PC-3 (cell line): Measurements from ENCODE around the gene CDIP1. TPM values are rescaled to one million over a fixed set of nuclear protein-coding genes. Genes with fewer than 3 reads are reported as not detected.
A peak's percentile ranks its signal among the peaks of the same experiment; 100 is the strongest.

Experiments
- ATAC-seq: fragments of 200-7000 bp; cut with Tn5 transposase; 2 replicates; pipeline ENCODE4 v1.9.1; 2020; ENCODE audit warnings: mild to moderate bottlenecking, moderate library complexity
- BruUV-seq: library from RNA; stranded (reverse); fragments of 400-500 nt; replicated peaks from 2 replicates; lab custom pipeline; 2021; lab: Mats Ljungman, UMichigan
- CTCF ChIA-PET: fragments of 300-600 bp; sonication (Branson Sonifier 250); formaldehyde crosslinking; loops from one replicate; lab custom pipeline; 2022; ENCODE audit warnings: antibody characterized with exemption; lab: Charles Lee
- POLR2A ChIA-PET: fragments of 300-600 bp; sonication (Branson Sonifier 250); formaldehyde crosslinking; loops from one replicate; lab custom pipeline; 2022; ENCODE audit warnings: antibody characterized with exemption; ENCODE audit not compliant: unreplicated experiment; lab: Charles Lee
- DNase-seq: peaks from one replicate; pipeline ENCODE4 v3.0.0-alpha.2; 2015
- H2AFZ ChIP-seq: fragments of 300-600 bp; sonication (generic); 2 replicates; pipeline ENCODE4 v1.6.0; 2016; ENCODE audit warnings: antibody characterized with exemption, low read length
- H3F3A ChIP-seq: fragments of 300-600 bp; sonication (generic); one replicate; pipeline ENCODE4 v1.6.0; 2017; ENCODE audit warnings: antibody characterized with exemption, low read length, control low read depth, mild to moderate bottlenecking; ENCODE audit not compliant: unreplicated experiment
- H3K27ac ChIP-seq: fragments of 300-600 bp; sonication (generic); 2 replicates; pipeline ENCODE4 v1.5.1; 2016; ENCODE audit warnings: mild to moderate bottlenecking, low read length
- H3K27me3 ChIP-seq: fragments of 300-600 bp; sonication (generic); 2 replicates; pipeline ENCODE4 v1.6.1; 2016; ENCODE audit warnings: low read length, mixed read lengths
- H3K36me3 ChIP-seq: fragments of 300-600 bp; sonication (generic); 2 replicates; pipeline ENCODE4 v1.6.1; 2016; ENCODE audit warnings: low read depth, mixed run types, low read length, mixed read lengths
- H3K4me1 ChIP-seq: fragments of 300-600 bp; sonication (generic); 2 replicates; pipeline ENCODE4 v1.5.1; 2016; ENCODE audit warnings: low read length; ENCODE audit not compliant: insufficient read depth
- H3K4me2 ChIP-seq: fragments of 300-600 bp; sonication (generic); 2 replicates; pipeline ENCODE4 v1.6.0; 2016; ENCODE audit warnings: low read length
- H3K4me3 ChIP-seq: fragments of 300-600 bp; sonication (generic); 2 replicates; pipeline ENCODE4 v1.5.1; 2016; ENCODE audit warnings: mild to moderate bottlenecking, low read length, mixed read lengths
- H3K79me2 ChIP-seq: fragments of 300-600 bp; sonication (generic); 2 replicates; pipeline ENCODE4 v1.6.1; 2017; ENCODE audit warnings: low read length, mixed read lengths
- H3K9ac ChIP-seq: fragments of 300-600 bp; sonication (generic); 2 replicates; pipeline ENCODE4 v1.6.0; 2016; ENCODE audit warnings: mild to moderate bottlenecking, low read length
- H3K9me2 ChIP-seq: fragments of 300-600 bp; sonication (generic); replicated peaks from 2 replicates; pipeline ENCODE4 v1.6.1; 2016; ENCODE audit warnings: mixed run types, low read length, mixed read lengths
- H3K9me3 ChIP-seq: fragments of 300-600 bp; sonication (generic); 2 replicates; pipeline ENCODE4 v1.6.1; 2016; ENCODE audit warnings: low read length, mixed read lengths
- H4K20me1 ChIP-seq: fragments of 300-600 bp; sonication (generic); 2 replicates; pipeline ENCODE4 v1.6.1; 2016; ENCODE audit warnings: low read length, mixed read lengths
- CTCF ChIP-seq: fragments of 300-600 bp; sonication (generic); conservative IDR thresholded peaks from 2 replicates; pipeline ENCODE4 v1.5.1; 2017; ENCODE audit warnings: antibody characterized with exemption, low read depth, mild to moderate bottlenecking, low read length
- EZH2 ChIP-seq: fragments of 300-600 bp; sonication (generic); IDR thresholded peaks from one replicate; pipeline ENCODE4 v1.6.1; 2017; ENCODE audit warnings: antibody characterized with exemption, mild to moderate bottlenecking, low read length; ENCODE audit not compliant: unreplicated experiment
- EZH2phosphoT487 ChIP-seq: fragments of 300-600 bp; sonication (generic); IDR thresholded peaks from 2 replicates; pipeline ENCODE4 v1.6.1; 2018; ENCODE audit warnings: mild to moderate bottlenecking, antibody characterized with exemption, low read length, borderline replicate concordance
- intact Hi-C: fragments of 100-400 bp; cut with micrococcal nuclease; formaldehyde crosslinking; loops from 2 replicates; pipeline ENCODE4 v1.9.0; 2023
- total RNA-seq: library from RNA; depleted of rRNA; stranded (reverse); fragments of >200 nt; gene quantifications from 2 replicates; pipeline ENCODE4 v1.2.3, GENCODE V29; 2014

The CDIP1 gene
- total RNA-seq, 1 experiment from 2014 or later = 8.7 TPM

GRCh38 chr16:4513086-4513860 is 25.3 kb downstream of the CDIP1 start:
- Histone ChIP-seq H3K4me1 (no peaks in the 10 kb centered on the region), H3K4me2 (no peak overlapping the region), H3K9ac (no peak overlapping the region), H3K27ac (no peak overlapping the region), H3K36me3 (no peaks in the 10 kb centered on the region; the same call in 1 of the 2 replicates), H4K20me1 (no peaks in the 10 kb centered on the region), H2AFZ (no peak overlapping the region), H3K79me2 (no peaks in the 10 kb centered on the region), H3K4me3 (no peak overlapping the region), H3K9me2 (no peaks in the 10 kb centered on the region), H3K9me3 (no peaks in the 10 kb centered on the region), H3F3A (no peaks in the 10 kb centered on the region), H3K27me3 (no peaks in the 10 kb centered on the region)
- TF ChIP-seq EZH2phosphoT487 = no peak
- POLR2A ChIA-PET = no interaction called here
- intact Hi-C loops = no loop called here
- BruUV-seq = no TSS peak
- CTCF ChIA-PET = no interaction called here
- DNase-seq (no peak), ATAC-seq (no peak)

GRCh38 chr16:4512473-4512872 is 26.1 kb downstream of the CDIP1 start:
- no TSS peak for BruUV-seq
- CTCF ChIA-PET = no interaction called here

GRCh38 chr16:4511441-4512082 is 27.0 kb downstream of the CDIP1 start:
- ChIA-PET POLR2A (no interaction called here), CTCF (no interaction called here)
- Histone ChIP-seq H3K9me2 (no peaks in the 10 kb centered on the region), H3F3A (no peaks in the 10 kb centered on the region), H3K27ac (no peak overlapping the region), H3K9ac (no peak overlapping the region), H3K27me3 (no peaks in the 10 kb centered on the region), H2AFZ (no peak overlapping the region), H3K79me2 (no peaks in the 10 kb centered on the region), H3K4me2 (no peak overlapping the region), H4K20me1 (no peaks in the 10 kb centered on the region), H3K36me3 (peaks cover 4% of the 10 kb centered on the region; the same call in 1 of the 2 replicates), H3K4me1 (no peaks in the 10 kb centered on the region), H3K9me3 (no peaks in the 10 kb centered on the region), H3K4me3 (no peak overlapping the region)
- peak; percentile 44 for DNase-seq
- peak; percentile 78 for ATAC-seq
- TF ChIP-seq EZH2 (no peak), CTCF (peak; percentile 51), EZH2phosphoT487 (no peak)
- no TSS peak for BruUV-seq
- intact Hi-C loops = no loop called here

More at GRCh38 chr16:4512473-4512872, 26.1 kb downstream of the CDIP1 start:
- no peaks in the 10 kb centered on the region for H3K27me3 ChIP-seq
- H3K9me2 ChIP-seq = no peaks in the 10 kb centered on the region
- H3K4me3 ChIP-seq = no peak overlapping the region
- no peak overlapping the region for H3K9ac ChIP-seq
- no peak overlapping the region for H2AFZ ChIP-seq
- H3K9me3 ChIP-seq = no peaks in the 10 kb centered on the region
- no peak for TF ChIP-seq EZH2
- H3K79me2 ChIP-seq = no peaks in the 10 kb centered on the region
- no peaks in the 10 kb centered on the region for H3K4me1 ChIP-seq
- no peaks in the 10 kb centered on the region for H3F3A ChIP-seq
- intact Hi-C loops = no loop called here
- no peak for ATAC-seq
- no peak overlapping the region for H3K27ac ChIP-seq
- peaks cover 4% of the 10 kb centered on the region; the same call in 1 of the 2 replicates for H3K36me3 ChIP-seq
- no peak for DNase-seq
- POLR2A ChIA-PET = no interaction called here
- H3K4me2 ChIP-seq = no peak overlapping the region
- no peaks in the 10 kb centered on the region for H4K20me1 ChIP-seq
